ENCODE data around the gene TUBA3E. TPM values are rescaled to one million over a fixed set of nuclear protein-coding genes. Genes with fewer than 3 reads are reported as not detected.
"Not testable (repeated sequence)": the region's sequence is repeated elsewhere in the genome, so short reads cannot be mapped to it uniquely, and the experiment has no call there.

TUBA3E gene
- total RNA-seq, result not detected in 2 replicates

GRCh38 chr2:130198343-130198742 is at the start of gene TUBA3E:
Gene TUBA3E (minus strand): TSS chr2:130198439. CDS start chr2:130198360, 79 bp downstream.
- DNase-seq (ENCODE audit: extremely low read depth, low read depth, low spot score), result no peak

- no peak for DNase-seq (ENCODE audit: extremely low read depth, low read depth, low spot score)
Observed at GRCh38 chr2:130246430-130246829, 48.2 kb upstream of the TUBA3E start.

GRCh38 chr2:130245976-130246375 is 47.7 kb upstream of the TUBA3E start:
- no peak for DNase-seq (ENCODE audit: extremely low read depth, low read depth, low spot score)

- DNase-seq (ENCODE audit: extremely low read depth, low read depth, low spot score), result no peak
Observed at GRCh38 chr2:130243359-130243758, 45.1 kb upstream of the TUBA3E start.

GRCh38 chr2:130241041-130241707 is 42.9 kb upstream of the TUBA3E start:
- peak; percentile 29 for DNase-seq (ENCODE audit: extremely low read depth, low read depth, low spot score)

GRCh38 chr2:130239581-130239980 is 41.3 kb upstream of the TUBA3E start:
- not testable (repeated sequence) for DNase-seq (ENCODE audit: extremely low read depth, low read depth, low spot score)

GRCh38 chr2:130233066-130233465 is 34.8 kb upstream of the TUBA3E start:
- not testable (repeated sequence) for DNase-seq (ENCODE audit: extremely low read depth, low read depth, low spot score)

GRCh38 chr2:130231656-130232055 is 33.4 kb upstream of the TUBA3E start:
- DNase-seq (ENCODE audit: extremely low read depth, low read depth, low spot score), result no peak

- DNase-seq (ENCODE audit: extremely low read depth, low read depth, low spot score), result not testable (repeated sequence)
Observed at GRCh38 chr2:130230907-130231306, 32.7 kb upstream of the TUBA3E start.

GRCh38 chr2:130230376-130230775 is 32.1 kb upstream of the TUBA3E start:
- DNase-seq (ENCODE audit: extremely low read depth, low read depth, low spot score), result not testable (repeated sequence)

- not testable (repeated sequence) for DNase-seq (ENCODE audit: extremely low read depth, low read depth, low spot score)
Observed at GRCh38 chr2:130229161-130229510, 30.9 kb upstream of the TUBA3E start.

GRCh38 chr2:130228467-130229160 is 30.4 kb upstream of the TUBA3E start:
- DNase-seq (ENCODE audit: extremely low read depth, low read depth, low spot score), result not testable (repeated sequence)

GRCh38 chr2:130228005-130228404 is 29.8 kb upstream of the TUBA3E start:
- not testable (repeated sequence) for DNase-seq (ENCODE audit: extremely low read depth, low read depth, low spot score)

GRCh38 chr2:130222523-130222922 is 24.3 kb upstream of the TUBA3E start:
- not testable (repeated sequence) for DNase-seq (ENCODE audit: extremely low read depth, low read depth, low spot score)

- not testable (repeated sequence) for DNase-seq (ENCODE audit: extremely low read depth, low read depth, low spot score)
Observed at GRCh38 chr2:130220505-130220904, 22.3 kb upstream of the TUBA3E start.

GRCh38 chr2:130219147-130219546 is 20.9 kb upstream of the TUBA3E start:
- DNase-seq (ENCODE audit: extremely low read depth, low read depth, low spot score), result not testable (repeated sequence)

- DNase-seq (ENCODE audit: extremely low read depth, low read depth, low spot score), result not testable (repeated sequence)
Observed at GRCh38 chr2:130207051-130207450, 8.8 kb upstream of the TUBA3E start.

- not testable (repeated sequence) for DNase-seq (ENCODE audit: extremely low read depth, low read depth, low spot score)
Observed at GRCh38 chr2:130203150-130203549, 4.9 kb upstream of the TUBA3E start.

- DNase-seq (ENCODE audit: extremely low read depth, low read depth, low spot score), result not testable (repeated sequence)
Observed at GRCh38 chr2:130202518-130202917, 4.3 kb upstream of the TUBA3E start.

- not testable (repeated sequence) for DNase-seq (ENCODE audit: extremely low read depth, low read depth, low spot score)
Observed at GRCh38 chr2:130196052-130196451, 2.2 kb downstream of the TUBA3E start.

- not testable (repeated sequence) for DNase-seq (ENCODE audit: extremely low read depth, low read depth, low spot score)
Observed at GRCh38 chr2:130195089-130195635, 3.1 kb downstream of the TUBA3E start.

- DNase-seq (ENCODE audit: extremely low read depth, low read depth, low spot score), result not testable (repeated sequence)
Observed at GRCh38 chr2:130193824-130194223, 4.4 kb downstream of the TUBA3E start.

Measured in glomerular endothelial cell (primary cell).